ENCODE data around the gene DEFB119. TPM values are rescaled to one million over a fixed set of nuclear protein-coding genes. Genes with fewer than 3 reads are reported as not detected.

The DEFB119 gene
- total and polyA plus RNA-seq, 2 donors (not counting 3 experiments of a cell fraction or from before 2014, with no cell fraction given) = not detected

DNA sequence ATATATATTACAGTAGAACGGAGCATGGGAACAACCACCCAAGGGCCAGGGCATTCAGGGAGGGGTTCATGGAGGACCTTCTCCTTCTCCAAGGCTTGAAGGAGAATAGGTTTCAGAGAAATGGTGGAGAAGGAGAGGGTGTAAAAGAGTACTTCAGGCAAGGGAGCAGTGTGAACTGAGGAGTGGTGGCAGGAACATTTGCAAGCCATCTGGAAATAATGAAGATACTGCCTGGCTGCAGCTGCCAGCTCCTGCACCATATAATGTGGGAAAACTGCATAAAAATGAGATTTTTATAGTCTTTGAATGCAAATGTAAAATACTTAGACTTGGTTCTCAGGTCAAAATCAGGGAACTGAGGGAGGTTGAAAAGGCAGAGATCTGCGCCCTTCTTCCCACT is 25.3 kb upstream of the DEFB119 start:
- intact Hi-C loops (cut with micrococcal nuclease) = no loop called here

More for the DNA sequence above, 25.3 kb upstream of the DEFB119 start:
- no peak overlapping the region for H3K9ac ChIP-seq (replicated peaks; ENCODE audit: extremely low read depth, insufficient read depth, low read length)
- dilution Hi-C loops (cut with MboI; ENCODE audit: extremely low pct_ligation_motif_present, low sequenced_read_pairs) = no loop called here
- H2AFZ ChIP-seq (ENCODE audit: low read depth, low read length) = no peak overlapping the region
- FAIRE-seq (no peak), DNase-seq (ENCODE audit: low read depth, low spot score) (no peak)
- H3K4me3 ChIP-seq (replicated peaks in 1 of 3; ENCODE audit: insufficient read depth in 1 of 3, low read depth in 1 of 3, low read length in 3 of 3) = no peak overlapping the region
- no peaks in the 10 kb centered on the region for H3K9me1 ChIP-seq (replicated peaks; ENCODE audit: control insufficient read depth, extremely low read depth, insufficient read depth, low read length)
- ChIA-PET POLR2A (no interaction called here), CTCF (interaction anchor here (0.6 kb wide), 1 partner anchor 87 kb away, joined by 4 read pairs; no protein-coding TSS in a partner anchor)
- no peaks in the 10 kb centered on the region for H3K79me2 ChIP-seq (ENCODE audit: control insufficient read depth, insufficient read depth, low read length)
- no peak overlapping the region for H3K27ac ChIP-seq (ENCODE audit: insufficient read depth, low read depth, low read length)
- no TSS peak for BruUV-seq (replicated peaks)
- H3K4me2 ChIP-seq (ENCODE audit: insufficient read depth, low read length) = no peak overlapping the region
- no peaks in the 10 kb centered on the region for H3K27me3 ChIP-seq (ENCODE audit: control insufficient read depth in 2 of 2, insufficient read depth in 2 of 2, low read length in 2 of 2)
- TF ChIP-seq FOS (IDR thresholded peaks at IDR 0.05; ENCODE audit: borderline replicate concordance, insufficient read depth, low read length) (no peak), POLR2A (IDR thresholded peaks at IDR 0.05; ENCODE audit: low read depth, low read length) (no peak), MYC (IDR thresholded peaks at IDR 0.05; ENCODE audit: low read depth, low read length) (no peak), JUN (IDR thresholded peaks at IDR 0.05; ENCODE audit: borderline replicate concordance, insufficient read depth, insufficient read length, low read depth) (no peak), POLR2AphosphoS5 (IDR thresholded peaks at IDR 0.05; ENCODE audit: insufficient read depth, low read depth, low read length) (no peak), GATA2 (IDR thresholded peaks at IDR 0.05; ENCODE audit: insufficient read depth, insufficient read length, low read depth, low read length) (no peak), EZH2 (IDR thresholded peaks at IDR 0.05; ENCODE audit: borderline replicate concordance, low read depth, low read length, severe bottlenecking) (no peak)
- TF ChIP-seq, protein P1, sequence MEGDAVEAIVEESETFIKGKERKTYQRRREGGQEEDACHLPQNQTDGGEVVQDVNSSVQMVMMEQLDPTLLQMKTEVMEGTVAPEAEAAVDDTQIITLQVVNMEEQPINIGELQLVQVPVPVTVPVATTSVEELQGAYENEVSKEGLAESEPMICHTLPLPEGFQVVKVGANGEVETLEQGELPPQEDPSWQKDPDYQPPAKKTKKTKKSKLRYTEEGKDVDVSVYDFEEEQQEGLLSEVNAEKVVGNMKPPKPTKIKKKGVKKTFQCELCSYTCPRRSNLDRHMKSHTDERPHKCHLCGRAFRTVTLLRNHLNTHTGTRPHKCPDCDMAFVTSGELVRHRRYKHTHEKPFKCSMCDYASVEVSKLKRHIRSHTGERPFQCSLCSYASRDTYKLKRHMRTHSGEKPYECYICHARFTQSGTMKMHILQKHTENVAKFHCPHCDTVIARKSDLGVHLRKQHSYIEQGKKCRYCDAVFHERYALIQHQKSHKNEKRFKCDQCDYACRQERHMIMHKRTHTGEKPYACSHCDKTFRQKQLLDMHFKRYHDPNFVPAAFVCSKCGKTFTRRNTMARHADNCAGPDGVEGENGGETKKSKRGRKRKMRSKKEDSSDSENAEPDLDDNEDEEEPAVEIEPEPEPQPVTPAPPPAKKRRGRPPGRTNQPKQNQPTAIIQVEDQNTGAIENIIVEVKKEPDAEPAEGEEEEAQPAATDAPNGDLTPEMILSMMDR (IDR thresholded peaks at IDR 0.05; ENCODE audit: extremely low read depth in 1 of 2, insufficient read depth in 1 of 2, low read depth in 1 of 2, low read length in 2 of 2) = no peak
- TF ChIP-seq, protein P2, sequence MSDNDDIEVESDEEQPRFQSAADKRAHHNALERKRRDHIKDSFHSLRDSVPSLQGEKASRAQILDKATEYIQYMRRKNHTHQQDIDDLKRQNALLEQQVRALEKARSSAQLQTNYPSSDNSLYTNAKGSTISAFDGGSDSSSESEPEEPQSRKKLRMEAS (IDR thresholded peaks at IDR 0.05; ENCODE audit: insufficient read depth, insufficient read length) = no peak
- no peaks in the 10 kb centered on the region for H3K9me3 ChIP-seq (replicated peaks; ENCODE audit: control insufficient read depth, insufficient read depth, low read length)
- no peaks in the 10 kb centered on the region for H3K4me1 ChIP-seq (ENCODE audit: control insufficient read depth, extremely low read depth, insufficient read depth, low read length)
- no peaks in the 10 kb centered on the region for H3K36me3 ChIP-seq (ENCODE audit: control insufficient read depth in 2 of 2, extremely low read depth in 1 of 2, insufficient read depth in 2 of 2, low read length in 2 of 2)
- no peaks in the 10 kb centered on the region for H4K20me1 ChIP-seq (replicated peaks; ENCODE audit: control insufficient read depth, extremely low read depth, insufficient read depth, low read length)
